ENCODE data around the gene LCN1. TPM values are rescaled to one million over a fixed set of nuclear protein-coding genes. Genes with fewer than 3 reads are reported as not detected.

Gene LCN1
- total RNA-seq, 4 donors from 2014 or later: not detected

- DNase-seq: no peak
- H3K4me3 ChIP-seq (replicated peaks in 1 of 3): no peak overlapping the region
- no peak for TF ChIP-seq CTCF (IDR thresholded peaks at IDR 0.05)
- TF ChIP-seq POLR2A (IDR thresholded peaks at IDR 0.05): no peak
- intact Hi-C loops (cut with DNase I): no loop called here
- H3K27ac ChIP-seq: no peak overlapping the region
- WGBS, 2 donors: 58 to 77% methylated on average over 11 to 21 of the region's 21 CpGs
- H3K9me3 ChIP-seq: no peaks in the 10 kb centered on the region
- H3K36me3 ChIP-seq: no peaks in the 10 kb centered on the region
- H3K4me1 ChIP-seq: no peaks in the 10 kb centered on the region
- no peaks in the 10 kb centered on the region for H3K27me3 ChIP-seq
These were observed 2.4 kb downstream of the LCN1 start for GRCh38 chr9:135523521-135524129.

- Histone ChIP-seq H3K36me3 (no peaks in the 10 kb centered on the region), H3K27me3 (no peaks in the 10 kb centered on the region), H3K9me3 (no peaks in the 10 kb centered on the region), H3K4me1 (no peaks in the 10 kb centered on the region), H3K27ac (no peak overlapping the region), H3K4me3 (replicated peaks in 1 of 3) (no peak overlapping the region)
- 66 to 80% methylated on average over 15 to 21 of the region's 27 CpGs for WGBS, 2 donors
- TF ChIP-seq CTCF (IDR thresholded peaks at IDR 0.05) (no peak), POLR2A (IDR thresholded peaks at IDR 0.05) (no peak)
- intact Hi-C loops (cut with DNase I): no loop called here
- no peak for DNase-seq
These were observed 3.1 kb downstream of the LCN1 start for GRCh38 chr9:135524130-135524861.

GRCh38 chr9:135525241-135526088 lies 4.2 kb downstream of the LCN1 start:
- H3K36me3 ChIP-seq: no peaks in the 10 kb centered on the region
- H3K4me1 ChIP-seq: no peaks in the 10 kb centered on the region
- TF ChIP-seq CTCF (IDR thresholded peaks at IDR 0.05) (no peak), POLR2A (IDR thresholded peaks at IDR 0.05) (no peak)
- no peaks in the 10 kb centered on the region for H3K9me3 ChIP-seq
- WGBS, 2 donors: 81 to 85% methylated on average over 18 to 19 of the region's 31 CpGs
- DNase-seq: no peak
- no peaks in the 10 kb centered on the region for H3K27me3 ChIP-seq
- no peak overlapping the region for H3K27ac ChIP-seq
- intact Hi-C loops (cut with DNase I): no loop called here
- no peak overlapping the region for H3K4me3 ChIP-seq (replicated peaks in 1 of 3)

GRCh38 chr9:135526089-135526729 lies 5.0 kb downstream of the LCN1 start:
- no peak for DNase-seq
- H3K4me3 ChIP-seq (replicated peaks in 1 of 3): no peak overlapping the region
- H3K27me3 ChIP-seq: no peaks in the 10 kb centered on the region
- 47 to 63% methylated on average over 3 to 8 of the region's 11 CpGs for WGBS, 2 donors
- no peaks in the 10 kb centered on the region for H3K9me3 ChIP-seq
- no peaks in the 10 kb centered on the region for H3K4me1 ChIP-seq
- H3K36me3 ChIP-seq: no peaks in the 10 kb centered on the region
- no peak for TF ChIP-seq POLR2A (IDR thresholded peaks at IDR 0.05)
- no peak for TF ChIP-seq CTCF (IDR thresholded peaks at IDR 0.05)
- intact Hi-C loops (cut with DNase I): no loop called here
- H3K27ac ChIP-seq: no peak overlapping the region

All from thyroid gland (tissue), 4 donors.